ENCODE measurements around the gene NRCAM.
A peak's percentile ranks its signal among the peaks of the same experiment; 100 is the strongest.

NRCAM gene

GRCh38 chr7:108247614-108248013, 208.6 kb downstream of the NRCAM start:
- no peak for TF ChIP-seq CTCF (IDR thresholded peaks at IDR 0.05; ENCODE audit: low read length, missing control alignments)
- no peak overlapping the region for H3K4me3 ChIP-seq (replicated peaks; ENCODE audit: low read depth, low read length)
- DNase-seq (ENCODE audit: low read depth): peak; percentile 78

- peak; percentile 96 for DNase-seq (ENCODE audit: low read depth)
Measured at GRCh38 chr7:108246227-108246837, 209.9 kb downstream of the NRCAM start.

GRCh38 chr7:108245523-108246226, 210.6 kb downstream of the NRCAM start:
- TF ChIP-seq CTCF (IDR thresholded peaks at IDR 0.05; ENCODE audit: low read length, missing control alignments): no peak
- DNase-seq (ENCODE audit: low read depth): no peak
- H3K4me3 ChIP-seq (replicated peaks; ENCODE audit: low read depth, low read length): peak overlapping the region; percentile 26

More at GRCh38 chr7:108246227-108246837, 209.9 kb downstream of the NRCAM start:
- peak; percentile 19 for TF ChIP-seq CTCF (IDR thresholded peaks at IDR 0.05; ENCODE audit: low read length, missing control alignments)
- H3K4me3 ChIP-seq (replicated peaks; ENCODE audit: low read depth, low read length): no peak overlapping the region

DNA sequence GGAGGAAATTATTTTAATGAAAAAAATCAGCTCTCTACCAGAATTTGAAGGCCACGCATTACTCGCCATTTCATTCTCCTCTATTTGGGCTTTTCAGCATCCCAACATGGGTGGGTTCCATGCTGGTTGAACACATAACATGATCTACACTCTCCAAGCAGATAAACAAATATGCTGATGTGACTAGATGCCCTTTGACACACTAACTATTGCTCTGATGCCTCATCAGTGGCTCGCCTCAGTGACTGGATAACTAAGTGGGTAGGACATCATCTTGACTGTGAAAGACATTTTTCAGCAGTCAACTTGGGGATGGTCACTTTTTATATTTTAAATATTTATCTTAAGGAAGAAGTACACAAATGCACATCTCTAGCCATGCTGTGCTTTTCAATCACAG, 212.1 kb downstream of the NRCAM start:
- H3K4me3 ChIP-seq (replicated peaks; ENCODE audit: low read depth, low read length): no peak overlapping the region
- no peak for TF ChIP-seq CTCF (IDR thresholded peaks at IDR 0.05; ENCODE audit: low read length, missing control alignments)
- no peak for DNase-seq (ENCODE audit: low read depth)

- no peak for TF ChIP-seq CTCF (IDR thresholded peaks at IDR 0.05; ENCODE audit: low read length, missing control alignments)
- DNase-seq (ENCODE audit: low read depth): no peak
- no peak overlapping the region for H3K4me3 ChIP-seq (replicated peaks; ENCODE audit: low read depth, low read length)
Measured at GRCh38 chr7:108239501-108240225, 216.6 kb downstream of the NRCAM start.

DNA sequence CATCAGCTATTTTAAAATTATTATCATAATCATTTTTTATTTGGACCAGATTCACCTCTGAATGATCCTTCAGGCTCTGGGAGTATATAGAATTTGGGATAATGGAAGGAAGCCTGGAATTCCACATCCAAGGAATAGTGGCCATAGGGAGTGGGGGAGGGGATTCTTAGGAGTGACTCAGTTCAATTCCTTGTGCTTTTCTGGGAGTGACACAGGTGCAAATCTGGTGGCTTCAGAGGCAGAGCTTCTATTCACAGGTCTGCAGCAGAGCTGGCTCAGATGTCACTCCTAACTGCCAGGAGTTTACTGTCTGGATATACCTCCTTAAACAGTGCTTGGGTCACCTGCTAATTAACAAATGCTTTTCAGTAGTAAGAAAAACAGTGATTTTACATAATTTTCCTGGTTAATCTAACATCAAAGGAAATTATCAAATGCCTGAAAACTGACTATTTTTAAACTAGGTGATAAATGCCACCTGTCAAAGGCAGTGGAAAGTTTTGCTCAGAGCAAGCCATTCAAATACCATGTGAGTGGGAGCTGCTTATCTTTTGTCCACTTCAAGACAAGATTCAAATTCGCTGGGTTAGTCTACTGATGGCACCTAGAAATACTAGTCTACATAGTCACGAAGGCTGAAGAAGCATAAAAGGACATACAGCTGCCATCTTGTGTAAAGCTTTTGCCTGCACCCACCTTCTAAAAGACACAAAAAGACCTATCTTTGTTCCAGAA, 219.4 kb downstream of the NRCAM start:
- DNase-seq (ENCODE audit: low read depth): no peak
- H3K4me3 ChIP-seq (replicated peaks; ENCODE audit: low read depth, low read length): no peak overlapping the region
- TF ChIP-seq CTCF (IDR thresholded peaks at IDR 0.05; ENCODE audit: low read length, missing control alignments): no peak

Measured in fibroblast of pulmonary artery (primary cell).